NCI-H1436 (cell line): Measurements from ENCODE around the gene VEGFA.

Source experiments
- DNase-seq: peaks from one replicate; lab custom pipeline; 2025; lab: John Stamatoyannopoulos, UW

VEGFA gene

DNA sequence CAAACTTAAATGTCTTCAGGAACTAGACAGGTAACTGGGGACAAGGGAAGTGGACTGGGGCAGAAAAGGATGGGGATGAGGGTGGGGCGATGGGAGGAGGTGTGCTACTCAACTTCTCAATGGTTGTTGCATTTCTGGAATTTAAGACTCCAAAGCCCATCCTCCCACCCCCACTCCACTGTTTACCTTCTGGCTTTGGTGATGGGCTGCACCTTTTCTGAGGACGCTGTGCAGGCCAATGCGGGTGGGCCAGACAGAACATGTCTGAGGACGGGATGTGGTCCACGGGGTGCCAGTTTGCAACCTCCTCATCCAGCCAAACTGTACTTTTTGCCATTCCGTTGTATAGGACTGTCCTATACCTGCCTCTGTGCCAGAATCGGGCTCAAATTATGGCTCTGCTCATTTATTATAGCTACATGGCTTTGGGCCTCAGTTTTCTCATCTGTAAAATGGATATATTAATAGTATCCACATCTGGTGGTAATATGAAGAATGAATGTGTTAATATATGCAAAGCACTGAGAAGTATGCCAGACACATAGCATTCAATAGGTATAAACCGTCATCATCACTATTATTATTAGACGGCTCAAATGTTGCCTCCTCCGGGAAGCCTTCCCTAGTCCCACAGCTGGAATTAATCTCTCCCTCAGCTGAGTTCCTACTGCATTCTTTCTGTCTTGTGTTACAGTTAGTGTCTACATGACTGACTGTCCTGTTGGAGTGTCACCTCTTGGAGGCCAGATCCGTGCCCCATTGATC lies 31.0 kb upstream of the VEGFA start:
- DNase-seq = no peak

DNA sequence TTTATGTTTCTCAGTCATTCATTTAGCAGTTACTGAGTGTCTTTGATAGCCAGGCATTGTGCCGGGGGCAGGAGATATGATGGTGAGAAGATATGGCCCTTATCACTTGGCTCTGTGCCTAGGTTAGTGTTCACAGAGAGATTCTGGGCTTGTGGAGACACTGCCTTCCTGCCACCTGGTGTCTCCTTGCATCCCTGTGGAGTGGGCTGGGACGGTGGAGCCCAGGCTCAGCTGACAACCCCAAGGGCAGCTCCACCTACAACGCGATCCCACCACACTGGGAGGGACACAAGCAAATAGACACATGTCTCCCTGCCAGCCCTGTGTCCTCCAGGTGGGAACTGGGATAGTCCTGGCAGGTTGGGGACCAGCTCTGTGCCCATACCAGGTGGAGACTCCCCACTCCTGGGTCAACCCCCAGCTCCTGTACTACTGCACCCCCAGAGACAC lies 30.3 kb upstream of the VEGFA start:
- DNase-seq = no peak

DNA sequence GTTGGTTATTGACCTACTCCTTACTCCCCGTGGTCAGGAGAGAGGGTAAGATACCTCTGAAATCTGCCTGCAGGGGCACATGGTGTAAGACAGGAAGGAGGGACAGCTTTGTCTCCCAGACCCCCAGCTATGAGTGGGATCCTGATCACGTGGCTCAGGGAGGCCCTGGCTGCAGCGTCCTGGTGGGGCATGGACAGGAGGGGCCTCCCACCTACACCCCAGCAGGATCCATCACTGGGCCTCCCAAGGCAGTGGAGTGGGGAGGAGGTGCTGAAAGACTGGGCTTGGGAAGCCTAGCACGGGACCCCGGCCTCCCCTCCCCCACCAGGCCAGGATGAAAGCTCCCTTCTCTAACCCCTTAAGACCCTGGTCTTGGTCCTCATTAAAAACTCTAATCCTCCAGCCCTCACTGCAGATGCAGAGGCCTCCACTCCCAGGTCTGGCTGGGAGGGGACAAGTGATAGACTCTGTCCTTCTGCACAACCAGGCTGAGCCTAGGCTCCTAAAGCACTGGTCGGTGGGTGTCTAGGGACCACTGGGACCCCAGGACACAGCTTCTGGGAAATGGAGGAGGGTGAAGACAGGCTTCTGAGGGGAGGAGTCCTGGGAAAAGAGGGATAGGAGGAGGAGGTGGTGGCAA lies 29.6 kb upstream of the VEGFA start:
- no peak for DNase-seq

DNA sequence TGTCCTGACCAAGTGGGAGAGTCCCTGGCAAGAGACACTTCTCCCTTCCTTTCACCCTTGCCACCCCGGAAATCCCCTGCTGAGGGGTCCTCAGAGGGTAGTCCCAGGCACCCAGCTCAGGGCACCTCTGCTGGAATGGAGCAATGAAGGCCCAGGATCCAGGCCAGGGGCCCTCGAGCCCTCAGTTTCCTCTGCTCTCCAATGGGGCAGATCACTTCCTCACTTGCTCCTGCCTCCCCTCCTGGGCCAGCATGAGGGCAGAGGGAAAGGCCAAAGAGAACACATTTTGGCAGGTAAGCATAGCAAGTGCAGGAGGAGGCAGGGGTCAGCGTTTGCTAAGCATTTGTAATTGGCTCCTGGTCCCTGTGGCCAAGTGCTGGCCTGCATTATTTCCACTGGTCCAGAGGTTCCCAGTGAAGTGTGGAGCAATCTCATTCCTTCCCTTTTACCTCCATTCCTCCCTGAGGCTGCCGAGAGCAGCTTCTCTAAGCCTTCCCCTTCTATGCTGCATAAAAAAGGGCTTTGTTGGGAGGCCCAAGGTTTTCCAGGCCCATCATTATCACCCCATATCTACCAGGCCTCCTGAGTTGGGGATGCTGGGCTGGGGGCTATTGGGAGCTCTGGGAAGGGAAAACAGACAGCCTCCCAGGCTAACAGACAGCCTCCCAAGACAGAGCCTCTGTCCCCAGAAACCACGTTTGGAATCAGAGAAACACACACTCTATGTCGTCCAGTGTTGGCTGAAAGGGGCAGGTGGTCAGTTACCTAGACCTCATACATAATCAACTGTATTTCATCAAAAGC lies 28.8 kb upstream of the VEGFA start:
- no peak for DNase-seq

GRCh38 chr6:43741829-43742228 lies 28.2 kb upstream of the VEGFA start:
- no peak for DNase-seq

DNA sequence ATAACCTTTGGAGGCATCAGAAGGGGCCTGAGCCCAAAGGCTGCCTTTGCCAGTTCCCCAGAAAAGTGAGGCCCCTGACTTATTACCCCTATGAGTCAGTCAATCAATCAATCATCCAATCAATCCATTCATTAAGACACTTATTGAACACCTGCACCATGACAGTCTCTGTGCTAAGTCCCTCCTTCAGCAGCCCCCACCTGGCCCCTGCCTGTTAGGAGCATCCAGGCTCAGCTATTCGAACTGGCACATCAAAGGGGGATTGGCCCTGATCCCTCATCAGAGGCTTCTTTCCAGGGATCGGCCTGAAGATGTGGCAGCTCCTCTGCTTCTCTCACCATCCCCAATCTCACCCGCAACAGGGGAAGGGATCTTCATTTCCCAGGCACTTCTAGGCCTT lies 27.7 kb upstream of the VEGFA start:
- no peak for DNase-seq

DNA sequence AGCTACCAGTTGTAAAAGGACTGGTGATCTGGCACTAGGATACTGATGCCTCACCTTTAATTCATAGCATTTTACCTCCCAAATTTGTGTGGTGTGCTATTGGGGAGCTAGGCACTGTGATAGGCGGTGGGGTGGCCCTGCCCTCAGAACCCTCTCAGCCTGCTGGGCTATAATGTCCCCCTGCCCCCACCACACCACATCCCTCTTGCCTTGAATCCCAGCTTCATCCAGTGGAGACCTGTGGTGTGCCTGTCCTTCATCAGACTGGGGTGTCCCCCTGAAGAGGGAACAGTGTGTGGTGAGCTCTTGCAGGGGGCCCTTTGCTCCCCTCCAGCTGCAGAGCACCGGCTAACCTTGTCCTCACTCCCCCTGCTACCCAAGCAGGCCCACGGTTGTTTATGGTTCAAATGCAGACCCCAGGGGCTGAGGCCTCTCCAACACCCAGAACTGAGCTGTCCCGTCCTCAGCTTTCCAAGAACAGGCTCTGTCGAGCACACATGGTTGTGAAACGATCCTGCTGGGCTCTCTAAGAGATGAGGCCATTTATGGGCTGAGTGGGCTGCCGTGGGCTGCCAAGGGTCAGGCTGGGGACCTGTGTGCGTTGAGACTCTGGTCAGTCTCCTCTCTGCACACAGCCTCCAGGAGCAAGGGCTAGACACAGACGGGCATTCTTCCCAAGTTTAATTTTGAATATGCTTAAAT lies 26.9 kb upstream of the VEGFA start:
- DNase-seq = no peak

- no peak for DNase-seq
These were observed 26.2 kb upstream of the VEGFA start for GRCh38 chr6:43743682-43744381.

DNA sequence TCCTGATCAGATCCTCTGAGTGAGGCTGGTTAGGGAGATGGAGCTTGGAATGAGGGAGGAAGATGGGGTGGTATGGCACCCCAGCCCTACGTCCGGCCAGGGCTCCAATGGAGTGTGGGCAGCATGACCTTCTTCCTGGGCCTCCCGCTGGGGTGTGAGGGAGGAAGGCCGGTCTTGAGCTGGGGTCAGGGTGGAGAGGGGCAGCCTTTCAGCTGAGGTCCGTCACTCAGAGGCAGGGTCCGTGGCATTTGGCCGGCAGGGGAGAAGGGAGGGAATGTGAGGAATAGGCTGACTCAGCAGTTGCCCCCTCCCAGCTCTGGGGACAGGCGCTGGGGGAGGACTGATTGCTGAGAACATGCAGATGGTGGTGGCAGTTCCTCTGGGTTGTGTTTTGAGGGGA lies 25.5 kb upstream of the VEGFA start:
- no peak for DNase-seq

- DNase-seq = no peak
These were observed 24.9 kb upstream of the VEGFA start for GRCh38 chr6:43744931-43745727.

- DNase-seq = no peak
These were observed 23.9 kb upstream of the VEGFA start for GRCh38 chr6:43746071-43746470.

- DNase-seq = no peak
These were observed 23.4 kb upstream of the VEGFA start for GRCh38 chr6:43746613-43747102.

DNA sequence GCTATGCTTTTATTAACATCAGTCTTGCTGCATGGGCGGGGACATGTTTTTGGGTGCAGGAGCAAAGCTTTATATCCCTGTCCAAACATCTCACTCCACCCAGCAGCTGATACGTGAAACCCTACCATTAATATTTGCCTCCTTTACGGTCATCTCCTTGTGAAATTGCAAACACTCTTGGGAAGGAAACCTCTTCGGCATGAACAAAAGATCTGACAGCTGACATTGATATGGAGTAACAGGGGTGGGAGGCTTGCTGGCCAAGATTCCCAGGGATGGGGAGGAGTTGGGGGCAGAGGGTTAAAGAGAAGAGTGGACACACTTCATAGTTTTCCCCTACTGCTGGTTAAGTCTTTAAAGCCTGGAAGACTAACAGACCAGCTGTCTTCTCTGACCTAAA lies 22.2 kb upstream of the VEGFA start:
- no peak for DNase-seq

DNA sequence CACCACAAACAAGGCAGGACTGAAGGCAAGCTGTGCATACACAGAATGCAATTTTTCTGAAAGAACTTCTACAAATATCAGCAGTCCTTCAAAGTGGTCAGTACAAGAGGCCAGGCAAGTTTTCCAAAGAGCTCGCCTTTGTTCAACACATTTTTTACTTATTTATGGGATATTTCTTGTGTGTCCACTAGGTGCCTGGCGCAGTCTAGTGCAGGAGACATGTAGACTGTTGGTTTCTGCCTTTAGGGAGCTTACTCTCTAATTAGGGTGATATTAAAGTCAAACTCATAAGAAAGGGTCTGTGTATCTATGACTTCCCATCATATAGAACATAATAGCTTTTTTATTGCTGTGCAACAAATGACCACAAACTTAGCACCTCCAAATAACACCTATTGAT lies 21.2 kb upstream of the VEGFA start:
- no peak for DNase-seq

GRCh38 chr6:43749461-43749860 lies 20.6 kb upstream of the VEGFA start:
- no peak for DNase-seq

GRCh38 chr6:43750622-43751021 lies 19.4 kb upstream of the VEGFA start:
- no peak for DNase-seq

GRCh38 chr6:43753570-43754183 lies 16.3 kb upstream of the VEGFA start:
- DNase-seq = no peak

GRCh38 chr6:43757966-43758616 lies 11.9 kb upstream of the VEGFA start:
- no peak for DNase-seq

DNA sequence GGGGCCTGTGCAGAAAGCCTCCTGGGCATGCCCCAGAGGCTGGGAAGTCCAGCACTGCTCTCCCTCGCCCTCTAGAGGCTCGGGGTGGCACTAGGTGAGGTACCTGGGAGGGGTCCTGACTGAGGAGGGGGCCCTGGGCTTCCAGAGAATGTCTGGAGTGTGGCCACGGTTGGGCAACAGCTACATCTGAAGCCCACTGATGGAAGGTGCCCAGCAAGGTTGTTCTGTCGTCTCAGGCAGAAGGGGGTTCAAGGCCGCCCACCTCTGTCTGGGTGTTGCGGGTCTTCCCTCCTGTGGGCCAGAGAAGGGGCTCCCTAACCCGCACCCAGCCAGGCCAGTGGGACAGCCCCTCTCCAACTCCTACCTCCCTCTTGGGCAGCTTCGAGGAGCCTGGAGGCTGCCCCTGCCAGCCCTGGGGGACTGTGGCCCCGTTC lies 11.4 kb upstream of the VEGFA start:
- DNase-seq = peak; percentile 48
